Measurements from ENCODE around the gene CNOT11.

Gene CNOT11

DNA sequence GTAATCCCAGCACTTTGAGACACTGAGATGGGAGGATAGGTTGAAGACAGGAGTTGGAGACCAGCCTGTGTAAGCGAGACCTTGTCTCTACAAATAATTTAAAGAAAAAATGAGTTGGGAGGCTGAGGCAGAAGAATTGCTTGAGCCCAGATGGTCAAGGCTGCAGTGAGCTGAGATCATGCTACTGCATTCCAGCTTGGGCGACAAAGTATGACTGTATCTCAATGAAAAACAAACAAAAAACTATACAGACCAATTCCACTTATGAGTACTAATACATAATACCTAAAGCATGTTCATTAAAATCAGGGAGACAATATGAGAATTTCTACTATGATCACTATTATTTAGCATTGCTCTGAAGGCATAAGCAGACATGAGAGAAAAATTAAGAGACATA, 43.2 kb downstream of the CNOT11 start:
- DNase-seq (ENCODE audit: extremely low read depth, low read depth) = peak; percentile 24
- no peak overlapping the region for H3K4me3 ChIP-seq (replicated peaks; ENCODE audit: low read depth, low read length)
- TF ChIP-seq, protein P1, sequence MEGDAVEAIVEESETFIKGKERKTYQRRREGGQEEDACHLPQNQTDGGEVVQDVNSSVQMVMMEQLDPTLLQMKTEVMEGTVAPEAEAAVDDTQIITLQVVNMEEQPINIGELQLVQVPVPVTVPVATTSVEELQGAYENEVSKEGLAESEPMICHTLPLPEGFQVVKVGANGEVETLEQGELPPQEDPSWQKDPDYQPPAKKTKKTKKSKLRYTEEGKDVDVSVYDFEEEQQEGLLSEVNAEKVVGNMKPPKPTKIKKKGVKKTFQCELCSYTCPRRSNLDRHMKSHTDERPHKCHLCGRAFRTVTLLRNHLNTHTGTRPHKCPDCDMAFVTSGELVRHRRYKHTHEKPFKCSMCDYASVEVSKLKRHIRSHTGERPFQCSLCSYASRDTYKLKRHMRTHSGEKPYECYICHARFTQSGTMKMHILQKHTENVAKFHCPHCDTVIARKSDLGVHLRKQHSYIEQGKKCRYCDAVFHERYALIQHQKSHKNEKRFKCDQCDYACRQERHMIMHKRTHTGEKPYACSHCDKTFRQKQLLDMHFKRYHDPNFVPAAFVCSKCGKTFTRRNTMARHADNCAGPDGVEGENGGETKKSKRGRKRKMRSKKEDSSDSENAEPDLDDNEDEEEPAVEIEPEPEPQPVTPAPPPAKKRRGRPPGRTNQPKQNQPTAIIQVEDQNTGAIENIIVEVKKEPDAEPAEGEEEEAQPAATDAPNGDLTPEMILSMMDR (IDR thresholded peaks at IDR 0.05; ENCODE audit: low read depth, low read length, missing control alignments) = no peak

DNA sequence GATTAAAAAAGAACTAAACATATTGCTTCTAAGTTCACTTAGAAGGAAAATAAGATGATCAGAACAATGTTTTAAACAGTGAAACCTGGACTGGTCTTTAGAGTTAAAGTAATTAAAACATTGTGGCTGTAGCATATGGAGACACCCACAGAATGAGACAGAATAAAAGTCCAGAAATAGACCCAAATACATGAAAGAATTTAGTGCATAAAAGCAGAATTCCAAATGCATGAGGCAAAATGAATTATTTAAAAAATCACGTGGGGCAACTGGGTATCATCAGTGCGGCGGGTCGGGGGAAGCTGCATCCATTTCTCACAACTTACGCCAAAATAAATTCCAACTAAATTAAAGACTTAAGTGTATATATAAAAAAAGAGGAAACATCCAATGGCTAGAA, 43.7 kb downstream of the CNOT11 start:
- no peak overlapping the region for H3K4me3 ChIP-seq (replicated peaks; ENCODE audit: low read depth, low read length)
- peak; percentile 22 for DNase-seq (ENCODE audit: extremely low read depth, low read depth)
- TF ChIP-seq, protein P1 (IDR thresholded peaks at IDR 0.05; ENCODE audit: low read depth, low read length, missing control alignments) = no peak

DNA sequence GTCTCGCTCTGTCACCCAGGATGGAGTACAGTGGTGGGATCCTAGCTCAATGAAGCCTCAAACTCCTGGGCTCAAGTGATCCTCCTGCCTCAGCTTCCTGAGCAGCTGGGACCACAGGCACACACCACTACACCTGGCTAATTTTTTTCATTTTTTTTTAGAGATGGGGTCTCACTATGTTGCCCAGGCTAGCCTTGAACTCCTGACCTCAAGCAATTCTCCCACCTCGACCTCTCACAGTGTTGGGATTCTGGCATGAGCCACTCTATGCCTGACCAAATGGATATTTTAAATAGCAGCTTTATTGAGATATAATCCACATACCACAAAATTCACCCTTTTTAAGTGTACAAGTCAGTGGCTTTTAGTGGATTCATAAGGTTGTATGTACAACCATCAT, 44.7 kb downstream of the CNOT11 start:
- TF ChIP-seq, protein P1 (IDR thresholded peaks at IDR 0.05; ENCODE audit: low read depth, low read length, missing control alignments) = no peak
- no peak for DNase-seq (ENCODE audit: extremely low read depth, low read depth)
- H3K4me3 ChIP-seq (replicated peaks; ENCODE audit: low read depth, low read length) = no peak overlapping the region

DNA sequence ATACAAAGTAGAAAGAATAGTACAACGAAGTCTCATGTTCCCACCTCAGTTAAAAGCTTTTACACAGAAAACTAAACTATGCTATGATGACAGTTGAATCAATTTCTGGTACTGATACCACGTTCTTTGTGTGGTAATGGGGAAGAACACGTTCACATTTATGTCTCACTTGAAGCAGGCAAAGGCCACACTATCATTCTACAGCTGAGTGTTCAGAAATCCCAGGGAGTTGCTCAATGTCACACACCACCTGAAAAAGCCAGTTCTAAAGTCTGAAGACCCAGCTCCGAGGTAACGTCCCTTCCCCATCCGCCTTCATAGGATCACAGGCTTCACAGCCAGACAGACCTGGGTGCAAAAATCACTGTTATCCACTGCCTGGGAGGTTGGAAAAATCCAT, 46.9 kb downstream of the CNOT11 start:
- no peak overlapping the region for H3K4me3 ChIP-seq (replicated peaks; ENCODE audit: low read depth, low read length)
- TF ChIP-seq, protein P1 (IDR thresholded peaks at IDR 0.05; ENCODE audit: low read depth, low read length, missing control alignments) = no peak
- DNase-seq (ENCODE audit: extremely low read depth, low read depth) = no peak

DNA sequence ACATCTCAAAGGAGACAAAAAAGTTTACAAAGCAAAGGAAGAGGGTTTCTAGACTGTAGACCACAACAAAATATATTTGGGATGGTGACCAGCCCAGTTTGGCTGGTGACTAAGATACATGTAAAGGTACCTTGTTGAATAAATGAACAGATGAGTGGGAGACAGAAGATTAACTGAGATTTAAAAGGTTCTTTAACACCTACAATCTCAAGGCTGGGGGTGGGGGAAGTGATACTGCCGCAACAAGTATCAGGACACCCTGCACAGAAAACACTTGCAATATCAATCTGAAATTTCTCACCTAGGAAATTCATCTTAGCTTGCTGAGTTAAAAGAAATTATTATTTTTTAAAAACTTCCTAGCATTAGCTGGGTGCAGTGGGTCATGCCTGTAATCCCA, 47.5 kb downstream of the CNOT11 start:
- TF ChIP-seq, protein P1 (IDR thresholded peaks at IDR 0.05; ENCODE audit: low read depth, low read length, missing control alignments) = no peak
- DNase-seq (ENCODE audit: extremely low read depth, low read depth) = no peak
- no peak overlapping the region for H3K4me3 ChIP-seq (replicated peaks; ENCODE audit: low read depth, low read length)

DNA sequence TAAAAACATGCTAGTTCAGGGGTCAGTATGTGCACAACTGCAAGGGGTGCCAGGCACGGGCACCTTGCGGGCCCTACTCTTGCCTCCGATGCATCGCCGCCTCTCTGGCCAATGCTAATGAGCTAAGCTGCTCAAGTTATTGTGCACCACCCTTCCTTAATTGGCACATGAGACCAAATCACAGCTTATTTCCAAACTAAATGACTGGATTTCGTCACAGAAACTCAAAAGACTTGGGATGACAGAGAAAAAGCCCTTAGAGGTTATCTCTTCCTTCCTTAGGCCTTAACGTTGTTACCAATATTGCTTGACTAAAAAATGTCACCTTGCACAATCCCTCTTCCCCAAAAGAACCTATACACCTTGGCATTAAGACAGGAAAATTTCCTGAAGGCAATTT, 48.1 kb downstream of the CNOT11 start:
- no peak overlapping the region for H3K4me3 ChIP-seq (replicated peaks; ENCODE audit: low read depth, low read length)
- TF ChIP-seq, protein P1 (IDR thresholded peaks at IDR 0.05; ENCODE audit: low read depth, low read length, missing control alignments) = no peak
- DNase-seq (ENCODE audit: extremely low read depth, low read depth) = no peak

DNA sequence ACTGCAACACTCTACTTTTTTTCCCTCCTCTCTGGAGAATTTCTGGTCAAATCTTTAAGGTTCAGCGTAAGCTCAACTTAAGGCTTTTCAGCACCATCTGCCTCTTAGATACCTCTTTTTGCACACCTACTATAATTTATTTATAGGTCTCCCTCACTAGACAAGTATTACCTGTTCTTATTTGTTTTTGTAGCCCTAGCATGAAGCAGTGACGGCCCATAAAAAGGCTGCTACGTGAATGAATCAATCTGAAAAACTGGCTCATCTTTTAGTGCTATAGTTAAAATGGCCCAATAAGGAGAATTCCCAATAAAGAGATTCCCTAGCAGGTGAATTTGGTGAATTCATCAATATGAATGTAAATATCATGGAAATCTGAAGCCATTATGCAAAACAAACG, 49.3 kb downstream of the CNOT11 start:
- TF ChIP-seq, protein P1 (IDR thresholded peaks at IDR 0.05; ENCODE audit: low read depth, low read length, missing control alignments) = no peak
- DNase-seq (ENCODE audit: extremely low read depth, low read depth) = no peak
- H3K4me3 ChIP-seq (replicated peaks; ENCODE audit: low read depth, low read length) = no peak overlapping the region

All from HFF-Myc (cell line).